NB4 (cell line): Measurements from ENCODE around the gene ZNF594.
"Not testable (repeated sequence)": the region's sequence is repeated elsewhere in the genome, so short reads cannot be mapped to it uniquely, and the experiment has no call there.

Experiments used
- MYC ChIP-seq: IDR thresholded peaks from 2 replicates; pipeline ENCODE4 v1.6.1; 2011; ENCODE audit warnings: low read depth, low read length
- POLR2A ChIP-seq: IDR thresholded peaks from 2 replicates; pipeline ENCODE4 v1.6.1; 2011; ENCODE audit warnings: mild to moderate bottlenecking; ENCODE audit not compliant: insufficient read length; ENCODE audit errors: extremely low read depth
- TF ChIP-seq, protein P1 (sequence below): IDR thresholded peaks from one replicate; pipeline ENCODE4 v1.5.1; 2012; ENCODE audit warnings: low read depth, low read length
- TF ChIP-seq, protein P2 (sequence below): IDR thresholded peaks from 2 replicates; pipeline ENCODE4 v1.6.1; 2011; ENCODE audit warnings: low read depth, low read length

DNA sequence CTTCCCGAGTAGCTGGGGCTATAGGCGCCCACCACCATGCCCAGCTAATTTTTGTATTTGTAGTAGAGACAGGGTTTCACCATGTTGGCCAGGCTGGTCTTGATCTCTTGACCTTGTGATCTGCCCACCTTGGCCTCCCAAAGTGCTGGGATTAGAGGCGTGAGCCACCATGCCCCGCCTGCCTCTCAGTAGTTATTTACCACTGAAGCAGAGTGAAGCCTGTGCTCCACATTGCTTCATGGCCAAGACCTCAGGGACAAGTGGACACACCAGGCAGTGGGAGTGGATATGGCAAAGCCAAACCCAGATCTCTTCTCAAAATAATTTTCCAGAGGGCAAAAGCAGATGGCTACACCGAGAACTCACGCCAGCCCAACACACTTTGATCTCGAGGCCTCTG is 41.8 kb upstream of the ZNF594 start:
- TF ChIP-seq, protein P1, sequence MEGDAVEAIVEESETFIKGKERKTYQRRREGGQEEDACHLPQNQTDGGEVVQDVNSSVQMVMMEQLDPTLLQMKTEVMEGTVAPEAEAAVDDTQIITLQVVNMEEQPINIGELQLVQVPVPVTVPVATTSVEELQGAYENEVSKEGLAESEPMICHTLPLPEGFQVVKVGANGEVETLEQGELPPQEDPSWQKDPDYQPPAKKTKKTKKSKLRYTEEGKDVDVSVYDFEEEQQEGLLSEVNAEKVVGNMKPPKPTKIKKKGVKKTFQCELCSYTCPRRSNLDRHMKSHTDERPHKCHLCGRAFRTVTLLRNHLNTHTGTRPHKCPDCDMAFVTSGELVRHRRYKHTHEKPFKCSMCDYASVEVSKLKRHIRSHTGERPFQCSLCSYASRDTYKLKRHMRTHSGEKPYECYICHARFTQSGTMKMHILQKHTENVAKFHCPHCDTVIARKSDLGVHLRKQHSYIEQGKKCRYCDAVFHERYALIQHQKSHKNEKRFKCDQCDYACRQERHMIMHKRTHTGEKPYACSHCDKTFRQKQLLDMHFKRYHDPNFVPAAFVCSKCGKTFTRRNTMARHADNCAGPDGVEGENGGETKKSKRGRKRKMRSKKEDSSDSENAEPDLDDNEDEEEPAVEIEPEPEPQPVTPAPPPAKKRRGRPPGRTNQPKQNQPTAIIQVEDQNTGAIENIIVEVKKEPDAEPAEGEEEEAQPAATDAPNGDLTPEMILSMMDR = not testable (repeated sequence)
- TF ChIP-seq POLR2A, MYC: not testable (repeated sequence)
- TF ChIP-seq, protein P2, sequence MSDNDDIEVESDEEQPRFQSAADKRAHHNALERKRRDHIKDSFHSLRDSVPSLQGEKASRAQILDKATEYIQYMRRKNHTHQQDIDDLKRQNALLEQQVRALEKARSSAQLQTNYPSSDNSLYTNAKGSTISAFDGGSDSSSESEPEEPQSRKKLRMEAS = not testable (repeated sequence)
